Keratinocyte (primary cell): ENCODE data around the gene CSMD2. TPM values are rescaled to one million over a fixed set of nuclear protein-coding genes. Genes with fewer than 3 reads are reported as not detected.

Experiments used
- DNase-seq: peaks from one replicate; pipeline ENCODE4 v3.0.0-alpha.2; 2011; ENCODE audit warnings: low read depth, missing footprints, low spot score
- FAIRE-seq: peaks from 2 replicates; lab custom pipeline; 2011; peaks lifted over from hg19 to GRCh38; lab: Jason Lieb, UNC
- H2AFZ ChIP-seq: 2 replicates; pipeline ENCODE4 v1.6.0; 2012; ENCODE audit warnings: low read length, control low read depth, inconsistent platforms; ENCODE audit not compliant: control insufficient read depth
- H3K27ac ChIP-seq: 2 replicates; pipeline ENCODE4 v1.5.1; 2011; ENCODE audit warnings: low read length; ENCODE audit not compliant: control insufficient read depth, insufficient read depth
- H3K27me3 ChIP-seq: 3 replicates; pipeline ENCODE4 v1.6.0; 2011; ENCODE audit warnings: low read length; ENCODE audit not compliant: control insufficient read depth, insufficient read depth; ENCODE audit errors: extremely low read depth
- H3K36me3 ChIP-seq, 2 experiments: 2 replicates in 1 of 2; 3 replicates in 1 of 2; pipeline ENCODE4 v1.5.1; 2011; ENCODE audit warnings: low read length in 2 of 2, mild to moderate bottlenecking in 1 of 2; ENCODE audit not compliant: control insufficient read depth in 2 of 2, insufficient read depth in 2 of 2; ENCODE audit errors: extremely low read depth in 1 of 2
- H3K4me1 ChIP-seq: 3 replicates; pipeline ENCODE4 v1.5.1; 2011; ENCODE audit warnings: low read length; ENCODE audit not compliant: control insufficient read depth, insufficient read depth; ENCODE audit errors: extremely low read depth
- H3K4me2 ChIP-seq: 3 replicates; pipeline ENCODE4 v1.6.0; 2011; ENCODE audit warnings: low read depth, low read length; ENCODE audit not compliant: control insufficient read depth, insufficient read depth; ENCODE audit errors: extremely low read depth
- H3K4me3 ChIP-seq, 3 experiments: fragments of 200-600 bp in 1 of 3; sonication (generic) in 1 of 3; 2 replicates in 2 of 3; 3 replicates in 1 of 3; pipeline ENCODE4 v1.5.1; 2011 to 2016; ENCODE audit warnings: low read length in 3 of 3, mild to moderate bottlenecking in 3 of 3, control low read depth in 2 of 3, inconsistent platforms in 1 of 3, low read depth in 1 of 3, mixed read lengths in 1 of 3, mixed run types in 1 of 3, moderate library complexity in 1 of 3; ENCODE audit not compliant: control insufficient read depth in 2 of 3, insufficient read depth in 2 of 3; ENCODE audit errors: extremely low read depth in 1 of 3
- H3K79me2 ChIP-seq: 2 replicates; pipeline ENCODE4 v1.6.0; 2012; ENCODE audit warnings: low read length; ENCODE audit not compliant: control insufficient read depth, insufficient read depth
- H3K9ac ChIP-seq: 3 replicates; pipeline ENCODE4 v1.6.0; 2011; ENCODE audit warnings: low read length; ENCODE audit not compliant: control insufficient read depth, insufficient read depth; ENCODE audit errors: extremely low read depth
- H3K9me1 ChIP-seq: 3 replicates; pipeline ENCODE4 v1.6.0; 2011; ENCODE audit warnings: low read length; ENCODE audit not compliant: control insufficient read depth, insufficient read depth; ENCODE audit errors: extremely low read depth
- H3K9me3 ChIP-seq: 2 replicates; pipeline ENCODE4 v1.5.1; 2012; ENCODE audit warnings: low read depth, low read length; ENCODE audit not compliant: control insufficient read depth
- H4K20me1 ChIP-seq: 3 replicates; pipeline ENCODE4 v1.6.0; 2011; ENCODE audit warnings: low read length; ENCODE audit not compliant: control insufficient read depth, insufficient read depth; ENCODE audit errors: extremely low read depth
- EZH2 ChIP-seq: IDR thresholded peaks from one replicate; pipeline ENCODE4 v1.6.1; 2012; ENCODE audit warnings: inconsistent platforms, mild to moderate bottlenecking, low read length, moderate library complexity
- dilution Hi-C: fragments of 300-500 bp; cut with MboI; formaldehyde crosslinking; loops from one replicate; pipeline ENCODE4 v1.7.0; 2020; ENCODE audit warnings: low sequenced_read_pairs; ENCODE audit not compliant: extremely low pct_ligation_motif_present
- polyA plus RNA-seq, 5 experiments: library from polyadenylated mRNA; depleted of rRNA in 3 of 5; stranded (reverse) in 3 of 5; stranded (forward) in 1 of 5; unstranded in 1 of 5; fragments of >200 nt; gene quantifications; 1 replicate in 1 of 5; 2 replicates in 3 of 5; 3 replicates in 1 of 5; pipeline versions ENCODE4 v1.2.1 to v1.2.3, GENCODE V29; 2011 to 2012; ENCODE audit warnings: missing spikeins in 2 of 5, low read depth in 1 of 5, low replicate concordance in 1 of 5
- TF ChIP-seq, protein P1 (sequence below), 3 experiments: IDR thresholded peaks in 1 of 3; conservative IDR thresholded peaks in 1 of 3; optimal IDR thresholded peaks in 1 of 3; 2 replicates in 2 of 3; 3 replicates in 1 of 3; pipeline versions ENCODE3 to v1.5.1; 2011; ENCODE audit warnings: low read length in 3 of 3, mild to moderate bottlenecking in 3 of 3, moderate library complexity in 2 of 3, control low read depth in 1 of 3, inconsistent platforms in 1 of 3; ENCODE audit not compliant: insufficient read depth in 2 of 3; ENCODE audit errors: extremely low read depth in 1 of 3

CSMD2 gene
- polyA plus RNA-seq, 1 donor (not counting 4 experiments of a cell fraction or from before 2014, with no cell fraction given): 2.0 TPM

DNA sequence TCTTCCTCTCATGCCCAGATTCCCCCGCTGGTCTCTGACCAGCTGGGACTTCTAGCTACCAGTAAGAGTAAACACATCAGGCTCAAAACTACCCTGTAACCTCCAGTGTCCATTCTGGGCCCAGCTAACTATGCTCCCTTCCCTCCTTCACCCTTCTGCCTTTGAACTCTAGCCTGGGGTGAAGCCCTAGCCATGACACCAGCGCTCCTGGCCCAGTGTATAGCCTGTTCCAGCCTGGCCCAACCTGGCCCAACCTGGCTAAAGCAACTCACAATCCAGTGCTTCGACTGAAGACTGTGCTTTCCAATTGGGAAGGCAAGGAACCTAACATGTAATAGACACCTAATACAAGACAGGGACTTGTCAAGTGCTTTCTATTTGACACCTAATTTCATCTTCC, 27.6 kb downstream of the CSMD2 start:
- DNase-seq (no peak), FAIRE-seq (no peak)
- TF ChIP-seq, protein P1, sequence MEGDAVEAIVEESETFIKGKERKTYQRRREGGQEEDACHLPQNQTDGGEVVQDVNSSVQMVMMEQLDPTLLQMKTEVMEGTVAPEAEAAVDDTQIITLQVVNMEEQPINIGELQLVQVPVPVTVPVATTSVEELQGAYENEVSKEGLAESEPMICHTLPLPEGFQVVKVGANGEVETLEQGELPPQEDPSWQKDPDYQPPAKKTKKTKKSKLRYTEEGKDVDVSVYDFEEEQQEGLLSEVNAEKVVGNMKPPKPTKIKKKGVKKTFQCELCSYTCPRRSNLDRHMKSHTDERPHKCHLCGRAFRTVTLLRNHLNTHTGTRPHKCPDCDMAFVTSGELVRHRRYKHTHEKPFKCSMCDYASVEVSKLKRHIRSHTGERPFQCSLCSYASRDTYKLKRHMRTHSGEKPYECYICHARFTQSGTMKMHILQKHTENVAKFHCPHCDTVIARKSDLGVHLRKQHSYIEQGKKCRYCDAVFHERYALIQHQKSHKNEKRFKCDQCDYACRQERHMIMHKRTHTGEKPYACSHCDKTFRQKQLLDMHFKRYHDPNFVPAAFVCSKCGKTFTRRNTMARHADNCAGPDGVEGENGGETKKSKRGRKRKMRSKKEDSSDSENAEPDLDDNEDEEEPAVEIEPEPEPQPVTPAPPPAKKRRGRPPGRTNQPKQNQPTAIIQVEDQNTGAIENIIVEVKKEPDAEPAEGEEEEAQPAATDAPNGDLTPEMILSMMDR (optimal IDR thresholded peaks at IDR 0.05 in 1 of 3, IDR thresholded peaks at IDR 0.05 in 1 of 3, conservative IDR thresholded peaks at IDR 0.05 in 1 of 3; ENCODE audit: extremely low read depth in 1 of 3, insufficient read depth in 2 of 3, low read length in 3 of 3): no peak
- TF ChIP-seq EZH2: no peak
- Histone ChIP-seq H3K4me3 (no peak overlapping the region), H3K4me2 (no peak overlapping the region), H3K79me2 (no peaks in the 10 kb centered on the region), H3K9me3 (no peaks in the 10 kb centered on the region), H2AFZ (no peak overlapping the region), H4K20me1 (no peaks in the 10 kb centered on the region), H3K27me3 (no peaks in the 10 kb centered on the region), H3K9ac (no peak overlapping the region), H3K27ac (no peak overlapping the region), H3K9me1 (no peaks in the 10 kb centered on the region), H3K4me1 (no peaks in the 10 kb centered on the region), H3K36me3 (no peaks in the 10 kb centered on the region)
- dilution Hi-C loops: no loop called here

DNA sequence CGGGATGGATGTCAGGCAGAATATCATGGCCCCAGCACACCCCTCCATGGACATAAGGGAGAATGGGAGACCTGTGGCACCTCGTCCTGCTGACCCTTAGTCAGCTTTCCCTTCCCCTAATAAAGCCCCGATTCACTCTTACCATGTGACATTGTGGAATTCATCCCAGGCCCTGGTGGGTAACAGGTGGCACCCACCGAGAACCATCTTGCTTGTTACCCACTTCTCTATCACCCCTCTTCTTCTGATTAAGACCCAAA, 32.9 kb downstream of the CSMD2 start:
- Histone ChIP-seq H4K20me1 (no peaks in the 10 kb centered on the region), H3K9me3 (no peaks in the 10 kb centered on the region), H3K9me1 (no peaks in the 10 kb centered on the region), H3K79me2 (no peaks in the 10 kb centered on the region), H3K27me3 (no peaks in the 10 kb centered on the region), H3K9ac (no peak overlapping the region), H3K4me1 (peaks cover 15% of the 10 kb centered on the region), H3K27ac (no peak overlapping the region), H3K4me2 (no peak overlapping the region), H3K36me3 (no peaks in the 10 kb centered on the region), H2AFZ (no peak overlapping the region), H3K4me3 (no peak overlapping the region)
- dilution Hi-C loops: no loop called here
- no peak for DNase-seq
- TF ChIP-seq EZH2: no peak
- TF ChIP-seq, protein P1 (optimal IDR thresholded peaks at IDR 0.05 in 1 of 3, IDR thresholded peaks at IDR 0.05 in 1 of 3, conservative IDR thresholded peaks at IDR 0.05 in 1 of 3; ENCODE audit: extremely low read depth in 1 of 3, insufficient read depth in 2 of 3, low read length in 3 of 3): no peak
- no peak for FAIRE-seq
